Glomerular visceral epithelial cell (primary cell): ENCODE measurements around the gene KRTAP1-4.
"Not testable (repeated sequence)": the region's sequence is repeated elsewhere in the genome, so short reads cannot be mapped to it uniquely, and the experiment has no call there.

Experiments
- DNase-seq: peaks from one replicate; pipeline ENCODE4 v3.0.0-alpha.2; 2016; ENCODE audit errors: extremely low spot score

KRTAP1-4 gene

GRCh38 chr17:41048441-41048840, 18.4 kb upstream of the KRTAP1-4 start:
- no peak for DNase-seq

GRCh38 chr17:41046735-41047465, 16.9 kb upstream of the KRTAP1-4 start, which contains the start of gene KRTAP2-1:
TSS of gene KRTAP2-1 (minus strand) at chr17:41047316. CDS start at chr17:41047267, 49 bp downstream.
- not testable (repeated sequence) for DNase-seq

- DNase-seq = no peak
These were observed 13.0 kb upstream of the KRTAP1-4 start for GRCh38 chr17:41042953-41043352.

DNA sequence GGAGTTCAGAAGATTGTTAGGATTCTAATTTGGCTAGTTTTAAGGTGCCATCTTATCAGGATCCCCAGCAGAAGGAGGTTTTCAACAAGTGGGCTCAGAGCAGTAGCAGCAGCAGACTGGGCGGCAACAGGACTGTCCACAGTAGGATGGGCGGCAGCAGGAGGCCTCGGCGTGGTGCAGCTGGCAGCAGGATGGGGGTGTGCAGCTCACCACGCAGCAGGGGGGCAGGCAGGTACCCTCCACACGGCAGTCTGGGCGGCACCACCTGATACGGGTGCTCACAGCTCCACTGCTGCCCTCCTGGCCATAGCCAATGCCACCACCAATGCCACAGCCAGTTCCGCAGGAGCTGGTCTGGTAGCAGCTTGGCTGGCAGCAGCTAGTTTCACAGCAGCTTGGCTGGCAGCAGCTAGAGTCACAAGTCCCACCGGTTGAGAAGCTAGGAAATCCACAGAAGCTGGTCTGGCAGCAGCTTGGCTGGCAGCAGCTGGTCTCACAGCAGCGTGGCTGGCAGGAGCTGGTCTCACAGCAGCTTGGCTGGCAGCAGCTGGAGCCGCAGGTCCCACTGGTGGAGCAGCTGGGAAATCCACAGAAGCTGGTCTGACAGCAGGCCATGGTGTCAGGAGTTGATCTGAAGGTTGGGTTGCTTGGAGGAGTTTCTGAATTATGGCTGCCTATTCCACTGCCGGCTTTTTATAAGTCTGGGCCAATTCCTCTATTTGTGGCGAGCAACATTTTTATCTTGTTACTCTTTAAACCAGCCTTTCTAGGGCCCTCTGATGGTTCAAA, 11.0 kb upstream of the KRTAP1-4 start, which contains the start of gene KRTAP1-1:
TSS of gene KRTAP1-1 (minus strand) at position 668 of the 789 bp plus-strand sequence. CDS start at position 615, 53 bp downstream.
- not testable (repeated sequence) for DNase-seq

GRCh38 chr17:41037853-41038350, 7.9 kb upstream of the KRTAP1-4 start:
- no peak for DNase-seq

GRCh38 chr17:41034346-41034935, 4.4 kb upstream of the KRTAP1-4 start, which contains the start of gene KRTAP1-3:
TSS of gene KRTAP1-3 (minus strand) at chr17:41034874. CDS start at chr17:41034821, 53 bp downstream.
- not testable (repeated sequence) for DNase-seq

GRCh38 chr17:41026715-41027471, 3.1 kb downstream of the KRTAP1-4 start, which contains the start of gene KRTAP1-5:
TSS of gene KRTAP1-5 (minus strand) at chr17:41027208. CDS start at chr17:41027155, 53 bp downstream.
- DNase-seq = no peak

- DNase-seq = no peak
These were observed 5.3 kb downstream of the KRTAP1-4 start for GRCh38 chr17:41024697-41025096.

DNA sequence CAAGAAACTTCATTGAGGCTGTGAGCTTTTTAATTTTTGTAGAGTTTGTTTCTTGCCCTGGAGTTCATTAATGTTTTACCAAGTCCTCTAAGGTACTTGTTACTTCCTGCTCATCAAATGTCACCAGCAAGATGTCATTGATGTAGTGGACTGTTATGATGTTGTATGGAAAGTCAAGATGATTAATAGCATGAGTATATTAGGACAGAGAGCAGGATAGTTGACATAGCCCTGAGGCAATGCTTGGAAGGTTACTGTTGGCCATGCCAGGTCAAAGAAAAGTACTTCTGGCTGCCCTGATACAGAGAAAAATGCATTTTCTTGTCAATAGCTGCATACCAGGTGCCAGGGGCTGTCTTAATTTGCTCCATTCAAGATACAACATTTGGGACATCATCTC, 9.7 kb downstream of the KRTAP1-4 start:
- DNase-seq = no peak

GRCh38 chr17:41019415-41019814, 10.6 kb downstream of the KRTAP1-4 start:
- DNase-seq = no peak

DNA sequence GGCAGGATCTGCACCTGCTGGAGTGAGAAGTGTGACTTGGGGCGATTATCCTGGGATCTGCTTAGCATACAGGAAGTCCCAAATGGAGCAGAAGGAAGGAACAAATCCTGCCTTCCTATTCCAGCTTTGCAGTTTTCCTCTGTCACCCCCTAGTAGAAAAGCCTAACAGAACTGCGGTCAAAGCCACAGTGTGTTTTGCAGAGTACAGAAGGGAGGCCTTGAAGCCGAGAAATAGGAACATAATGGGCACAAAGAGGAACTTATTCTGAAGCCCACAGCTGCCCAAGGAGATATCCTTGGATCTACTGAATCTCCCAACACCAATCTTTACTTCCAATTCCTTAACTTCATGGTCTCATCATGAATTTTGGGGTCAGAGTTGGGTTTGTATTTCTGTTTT, 11.5 kb downstream of the KRTAP1-4 start:
- no peak for DNase-seq

GRCh38 chr17:41016578-41017215, 13.3 kb downstream of the KRTAP1-4 start:
- DNase-seq = no peak

DNA sequence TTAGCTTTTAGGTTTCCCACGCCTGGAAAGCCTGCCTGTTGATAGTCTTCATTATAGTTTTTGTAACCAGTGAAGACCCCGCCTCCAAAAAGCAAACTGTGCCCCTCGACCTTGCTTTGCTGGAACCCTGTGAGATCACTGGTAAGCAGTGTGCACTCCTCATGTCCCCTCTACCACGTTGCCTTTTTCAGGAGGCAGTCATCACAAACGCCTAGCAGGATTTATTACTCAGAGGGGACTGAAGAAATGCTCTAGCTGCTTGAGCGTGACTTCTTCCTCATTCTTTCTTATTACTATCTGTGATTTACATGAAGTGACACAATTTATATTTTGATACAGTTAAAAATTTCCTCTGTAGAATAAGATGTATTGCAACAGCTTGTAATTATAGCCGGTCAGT, 14.5 kb downstream of the KRTAP1-4 start:
- DNase-seq = no peak

- no peak for DNase-seq
These were observed 16.4 kb downstream of the KRTAP1-4 start for GRCh38 chr17:41013606-41014005.

DNA sequence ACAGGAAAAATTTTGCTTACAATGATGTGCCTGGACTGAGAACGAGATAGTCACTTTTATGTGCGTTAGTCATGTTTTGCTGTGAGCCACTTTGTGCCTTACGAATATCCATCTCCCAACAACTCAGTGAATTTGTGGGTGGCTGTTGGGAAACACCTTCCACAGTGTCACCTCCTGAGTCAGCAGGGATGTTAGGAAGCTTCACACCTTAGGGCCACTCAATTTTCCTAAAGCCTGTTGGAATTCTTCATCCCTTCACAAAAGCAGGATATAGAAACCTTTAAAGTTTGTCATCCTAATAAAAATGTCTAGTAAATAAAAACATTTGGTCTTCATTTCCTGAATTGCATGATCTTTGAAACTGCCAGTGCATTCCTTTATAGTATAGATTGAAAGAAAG, 16.8 kb downstream of the KRTAP1-4 start:
- DNase-seq = no peak

GRCh38 chr17:41012326-41013120, 17.5 kb downstream of the KRTAP1-4 start:
- DNase-seq = no peak

GRCh38 chr17:41010441-41010840, 19.6 kb downstream of the KRTAP1-4 start:
- no peak for DNase-seq

DNA sequence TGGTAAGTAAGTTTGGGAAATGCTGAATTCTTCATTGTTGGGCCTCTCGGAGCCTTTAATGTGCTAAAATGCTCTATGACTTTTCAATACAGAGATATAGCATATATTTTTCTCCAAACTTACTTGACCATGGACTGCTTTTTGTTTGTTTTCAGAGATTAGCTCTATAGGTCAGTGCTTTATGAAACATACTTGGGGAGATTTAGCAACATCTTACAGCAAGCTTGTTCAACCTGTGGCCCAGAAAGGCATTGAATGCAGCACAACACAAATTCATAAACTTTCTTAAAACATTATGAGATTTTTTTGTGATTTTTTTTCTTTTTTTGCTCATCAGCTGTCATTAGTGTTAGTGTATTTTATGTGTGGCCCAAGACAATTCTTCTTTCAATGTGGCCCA, 20.1 kb downstream of the KRTAP1-4 start:
- no peak for DNase-seq

DNA sequence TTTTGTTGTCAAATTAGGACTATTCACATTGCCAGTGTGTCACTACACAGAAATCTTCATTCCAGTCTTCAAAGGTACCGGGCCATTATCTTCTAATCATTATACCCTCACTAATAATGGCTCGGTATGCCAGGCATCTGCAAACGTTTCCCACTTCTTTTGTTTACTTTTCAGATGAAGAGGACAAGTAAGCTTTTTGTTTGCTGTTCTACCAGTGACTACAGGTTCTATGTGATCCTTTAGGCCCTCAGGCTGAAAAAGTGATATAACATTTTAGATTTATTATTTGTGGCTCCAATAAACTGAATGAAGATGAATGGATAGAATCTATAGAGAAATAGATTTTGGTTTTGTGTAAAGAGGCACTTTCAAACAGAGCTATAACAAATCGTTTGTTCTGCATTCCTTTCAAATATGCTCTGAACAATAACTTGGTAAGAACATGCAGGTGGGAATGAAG, 20.7 kb downstream of the KRTAP1-4 start:
- DNase-seq = no peak

GRCh38 chr17:41008811-41009210, 21.2 kb downstream of the KRTAP1-4 start, which contains the start of gene KRTAP3-1:
TSS of gene KRTAP3-1 (minus strand) at chr17:41009128. CDS start at chr17:41009074, 54 bp downstream.
- DNase-seq = no peak
